ENCODE data around the gene HES7. TPM values are rescaled to one million over a fixed set of nuclear protein-coding genes. Genes with fewer than 3 reads are reported as not detected.

HES7 gene
- total and polyA plus RNA-seq, 10 donors: 0.04 to 0.67 (median 0.41) TPM; not detected in 5

DNA sequence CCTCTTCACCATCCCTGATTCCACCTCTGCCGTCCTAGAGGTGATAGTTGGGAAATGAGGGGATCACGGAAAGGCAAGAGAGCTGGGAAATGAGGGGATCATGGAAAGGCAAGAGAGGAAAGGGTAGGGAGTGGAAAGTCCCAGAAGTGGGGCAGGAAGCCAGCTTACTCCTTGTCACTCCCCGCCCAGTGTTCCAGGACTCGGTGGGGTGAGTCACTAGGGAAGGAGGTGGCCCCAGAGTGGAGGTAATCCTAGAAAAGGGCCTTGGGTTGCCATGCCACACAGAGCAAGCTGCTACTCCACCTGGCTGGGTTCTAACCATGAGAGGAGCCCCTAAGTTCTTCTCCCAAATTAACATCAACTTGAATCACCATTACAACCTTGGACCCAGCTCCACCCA, 20.4 kb downstream of the HES7 start:
- WGBS, 5 donors: 76 to 94% (median 84%) methylated on average over 4 of the region's 4 CpGs
- intact Hi-C loops (cut with DNase I; ENCODE audit: low total_unique reads): no loop called here
- Histone ChIP-seq H3K4me3 (no peak overlapping the region), H3K36me3 (no peaks in the 10 kb centered on the region), H3K9me3 (no peaks in the 10 kb centered on the region), H3K4me1 (no peaks in the 10 kb centered on the region), H3K27ac (no peak overlapping the region), H3K27me3 (replicated peaks in 1 of 7) (peaks cover 0 to 6% (median 0%) of the 10 kb centered on the region in 7 donors)
- TF ChIP-seq POLR2AphosphoS5 (IDR thresholded peaks at IDR 0.05): no peak
- TF ChIP-seq POLR2A (IDR thresholded peaks at IDR 0.05): no peak
- TF ChIP-seq, protein P1, sequence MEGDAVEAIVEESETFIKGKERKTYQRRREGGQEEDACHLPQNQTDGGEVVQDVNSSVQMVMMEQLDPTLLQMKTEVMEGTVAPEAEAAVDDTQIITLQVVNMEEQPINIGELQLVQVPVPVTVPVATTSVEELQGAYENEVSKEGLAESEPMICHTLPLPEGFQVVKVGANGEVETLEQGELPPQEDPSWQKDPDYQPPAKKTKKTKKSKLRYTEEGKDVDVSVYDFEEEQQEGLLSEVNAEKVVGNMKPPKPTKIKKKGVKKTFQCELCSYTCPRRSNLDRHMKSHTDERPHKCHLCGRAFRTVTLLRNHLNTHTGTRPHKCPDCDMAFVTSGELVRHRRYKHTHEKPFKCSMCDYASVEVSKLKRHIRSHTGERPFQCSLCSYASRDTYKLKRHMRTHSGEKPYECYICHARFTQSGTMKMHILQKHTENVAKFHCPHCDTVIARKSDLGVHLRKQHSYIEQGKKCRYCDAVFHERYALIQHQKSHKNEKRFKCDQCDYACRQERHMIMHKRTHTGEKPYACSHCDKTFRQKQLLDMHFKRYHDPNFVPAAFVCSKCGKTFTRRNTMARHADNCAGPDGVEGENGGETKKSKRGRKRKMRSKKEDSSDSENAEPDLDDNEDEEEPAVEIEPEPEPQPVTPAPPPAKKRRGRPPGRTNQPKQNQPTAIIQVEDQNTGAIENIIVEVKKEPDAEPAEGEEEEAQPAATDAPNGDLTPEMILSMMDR (IDR thresholded peaks at IDR 0.05 in 8 of 11, conservative IDR thresholded peaks at IDR 0.05 in 3 of 11): no peak
- no peak for DNase-seq

DNA sequence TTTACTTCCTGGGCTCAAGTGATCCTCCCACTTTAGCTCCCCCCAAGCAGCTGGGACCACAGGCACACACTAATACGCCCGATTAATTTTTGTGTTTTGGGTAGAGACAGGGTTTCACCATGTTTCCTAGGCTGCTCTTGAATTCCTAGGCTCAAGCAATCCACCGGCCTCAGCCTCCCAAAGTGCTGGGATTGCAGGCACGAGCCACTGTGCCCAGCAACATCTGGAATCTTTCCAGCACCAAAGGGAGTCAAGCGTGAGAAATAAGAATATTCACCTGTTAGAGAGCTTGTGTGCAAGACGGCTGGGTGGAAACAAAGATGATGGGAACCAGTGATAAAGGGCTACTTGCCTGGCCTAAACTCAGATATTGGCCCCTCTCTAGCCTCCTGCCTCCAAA, 22.2 kb downstream of the HES7 start:
- Histone ChIP-seq H3K36me3 (no peaks in the 10 kb centered on the region), H3K4me3 (no peak overlapping the region), H3K4me1 (no peaks in the 10 kb centered on the region), H3K27ac (no peak overlapping the region), H3K9me3 (no peaks in the 10 kb centered on the region), H3K27me3 (replicated peaks in 1 of 7) (peaks cover 0 to 4% (median 0%) of the 10 kb centered on the region in 7 donors)
- intact Hi-C loops (cut with DNase I; ENCODE audit: low total_unique reads): no loop called here
- TF ChIP-seq POLR2AphosphoS5 (IDR thresholded peaks at IDR 0.05) (no peak), POLR2A (IDR thresholded peaks at IDR 0.05) (no peak)
- TF ChIP-seq, protein P1 (IDR thresholded peaks at IDR 0.05 in 8 of 11, conservative IDR thresholded peaks at IDR 0.05 in 3 of 11): no peak
- WGBS, 5 donors: 66 to 88% (median 84%) methylated on average over 6 of the region's 6 CpGs
- DNase-seq: no peak

DNA sequence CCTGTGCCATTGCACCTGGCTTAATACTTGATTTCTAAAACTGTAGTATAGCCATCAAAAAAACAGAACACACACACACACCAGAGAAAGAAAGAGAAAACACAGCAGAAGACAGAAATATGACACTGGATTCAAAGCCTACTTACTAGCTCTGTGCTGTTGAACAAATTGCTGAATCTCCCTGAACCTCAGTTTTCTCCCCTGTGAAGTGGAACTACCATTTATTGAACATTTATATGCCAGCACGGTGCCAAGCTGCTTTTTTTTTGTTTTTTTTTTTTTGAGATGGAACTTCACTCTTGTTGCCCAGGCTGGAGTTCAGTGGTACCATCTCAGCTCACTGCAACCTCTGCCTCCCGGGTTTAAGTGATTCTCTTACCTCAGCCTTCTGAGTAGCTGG, 23.1 kb downstream of the HES7 start:
- H3K27ac ChIP-seq: no peak overlapping the region
- H3K36me3 ChIP-seq: no peaks in the 10 kb centered on the region
- TF ChIP-seq, protein P1 (IDR thresholded peaks at IDR 0.05 in 8 of 11, conservative IDR thresholded peaks at IDR 0.05 in 3 of 11): no peak
- TF ChIP-seq POLR2A (IDR thresholded peaks at IDR 0.05): no peak
- DNase-seq: no peak
- intact Hi-C loops (cut with DNase I; ENCODE audit: low total_unique reads): no loop called here
- H3K4me1 ChIP-seq: no peaks in the 10 kb centered on the region
- H3K27me3 ChIP-seq (replicated peaks in 1 of 7): peaks cover 0 to 13% (median 0%) of the 10 kb centered on the region in 7 donors
- no peaks in the 10 kb centered on the region for H3K9me3 ChIP-seq
- WGBS, 5 donors: 82 to 89% (median 87%) methylated on average over 2 of the region's 2 CpGs
- H3K4me3 ChIP-seq: no peak overlapping the region

DNA sequence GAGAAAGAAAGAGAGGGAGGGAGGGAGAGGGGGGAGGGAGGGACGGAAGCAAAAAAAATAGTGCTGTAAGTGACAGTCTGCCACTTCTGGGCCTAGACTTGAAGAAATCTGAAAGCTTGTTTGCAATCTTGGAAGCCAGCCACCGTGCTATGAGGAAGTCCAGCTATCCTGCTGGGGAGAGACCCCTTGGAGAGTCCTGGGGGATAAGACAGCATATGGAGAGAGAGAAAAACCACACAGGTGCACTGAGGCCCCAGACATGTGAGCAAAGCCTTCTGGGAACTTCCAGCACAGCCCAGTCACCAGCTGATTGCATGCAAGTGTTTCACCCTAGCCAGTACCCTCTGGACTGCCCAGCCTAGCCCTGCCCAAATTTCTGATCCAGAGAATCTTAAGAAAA, 23.8 kb downstream of the HES7 start:
- WGBS, 5 donors: 22 to 45% (median 37%) methylated on average over 2 of the region's 2 CpGs
- H3K36me3 ChIP-seq: no peaks in the 10 kb centered on the region
- no peak for DNase-seq

More for the DNA sequence above, 23.8 kb downstream of the HES7 start:
- Histone ChIP-seq H3K27me3 (replicated peaks in 1 of 7) (peaks cover 0 to 18% (median 0%) of the 10 kb centered on the region in 7 donors), H3K4me1 (no peaks in the 10 kb centered on the region), H3K4me3 (no peak overlapping the region), H3K9me3 (no peaks in the 10 kb centered on the region), H3K27ac (no peak overlapping the region)
- intact Hi-C loops (cut with DNase I; ENCODE audit: low total_unique reads): no loop called here
- TF ChIP-seq, protein P1 (IDR thresholded peaks at IDR 0.05 in 8 of 11, conservative IDR thresholded peaks at IDR 0.05 in 3 of 11): no peak
- TF ChIP-seq POLR2A (IDR thresholded peaks at IDR 0.05): no peak
- TF ChIP-seq POLR2AphosphoS5 (IDR thresholded peaks at IDR 0.05): no peak

Data from spleen (tissue), 11 donors.